HG03520 (cell line): ENCODE measurements around the gene LDLRAD4.

Experiments
- ATAC-seq: cut with Tn5 transposase; IDR thresholded peaks from one replicate; pipeline ENCODE4 v1.9.1; 2021; ENCODE audit warnings: mild to moderate bottlenecking, moderate library complexity; ENCODE audit not compliant: unreplicated experiment

Gene LDLRAD4

GRCh38 chr18:13264091-13265007 is 45.8 kb downstream of the LDLRAD4 start:
- ATAC-seq: no peak

GRCh38 chr18:13265008-13265910 is 46.7 kb downstream of the LDLRAD4 start:
- no peak for ATAC-seq

- ATAC-seq: no peak
Measured at GRCh38 chr18:13265911-13266217, 47.3 kb downstream of the LDLRAD4 start.

GRCh38 chr18:13266218-13267100 is 47.9 kb downstream of the LDLRAD4 start:
- ATAC-seq: no peak

- no peak for ATAC-seq
Measured at GRCh38 chr18:13267431-13267873, 48.9 kb downstream of the LDLRAD4 start.

GRCh38 chr18:13268158-13269012 is 49.8 kb downstream of the LDLRAD4 start:
- no peak for ATAC-seq

GRCh38 chr18:13269013-13269280 is 50.4 kb downstream of the LDLRAD4 start:
- ATAC-seq: no peak

GRCh38 chr18:13269521-13270011 is 51.0 kb downstream of the LDLRAD4 start:
- no peak for ATAC-seq

- no peak for ATAC-seq
Measured at GRCh38 chr18:13270279-13270855, 51.8 kb downstream of the LDLRAD4 start.

GRCh38 chr18:13271302-13271911 is 52.8 kb downstream of the LDLRAD4 start:
- no peak for ATAC-seq

- no peak for ATAC-seq
Measured at GRCh38 chr18:13272416-13272815, 53.9 kb downstream of the LDLRAD4 start.

- ATAC-seq: no peak
Measured at GRCh38 chr18:13273800-13274199, 55.2 kb downstream of the LDLRAD4 start.

GRCh38 chr18:13275075-13275474 is 56.5 kb downstream of the LDLRAD4 start:
- no peak for ATAC-seq

GRCh38 chr18:13276530-13277520 is 58.3 kb downstream of the LDLRAD4 start:
- ATAC-seq: no peak

GRCh38 chr18:13278062-13278630 is 59.6 kb downstream of the LDLRAD4 start:
- no peak for ATAC-seq

- no peak for ATAC-seq
Measured at GRCh38 chr18:13279181-13280069, 60.9 kb downstream of the LDLRAD4 start.
